PC-3 (cell line): ENCODE measurements around the gene RNF169.

Source experiments
- EZH2 ChIP-seq: fragments of 300-600 bp; sonication (generic); IDR thresholded peaks from one replicate; pipeline ENCODE4 v1.6.1; 2017; ENCODE audit warnings: antibody characterized with exemption, mild to moderate bottlenecking, low read length; ENCODE audit not compliant: unreplicated experiment
- EZH2phosphoT487 ChIP-seq: fragments of 300-600 bp; sonication (generic); IDR thresholded peaks from 2 replicates; pipeline ENCODE4 v1.6.1; 2018; ENCODE audit warnings: mild to moderate bottlenecking, antibody characterized with exemption, low read length, borderline replicate concordance
- TF ChIP-seq, protein P1 (sequence below): fragments of 300-600 bp; sonication (generic); conservative IDR thresholded peaks from 2 replicates; pipeline ENCODE4 v1.5.1; 2017; ENCODE audit warnings: antibody characterized with exemption, low read depth, mild to moderate bottlenecking, low read length

GRCh38 chr11:74784234-74784633 lies 35.6 kb downstream of the RNF169 start:
- TF ChIP-seq, protein P1, sequence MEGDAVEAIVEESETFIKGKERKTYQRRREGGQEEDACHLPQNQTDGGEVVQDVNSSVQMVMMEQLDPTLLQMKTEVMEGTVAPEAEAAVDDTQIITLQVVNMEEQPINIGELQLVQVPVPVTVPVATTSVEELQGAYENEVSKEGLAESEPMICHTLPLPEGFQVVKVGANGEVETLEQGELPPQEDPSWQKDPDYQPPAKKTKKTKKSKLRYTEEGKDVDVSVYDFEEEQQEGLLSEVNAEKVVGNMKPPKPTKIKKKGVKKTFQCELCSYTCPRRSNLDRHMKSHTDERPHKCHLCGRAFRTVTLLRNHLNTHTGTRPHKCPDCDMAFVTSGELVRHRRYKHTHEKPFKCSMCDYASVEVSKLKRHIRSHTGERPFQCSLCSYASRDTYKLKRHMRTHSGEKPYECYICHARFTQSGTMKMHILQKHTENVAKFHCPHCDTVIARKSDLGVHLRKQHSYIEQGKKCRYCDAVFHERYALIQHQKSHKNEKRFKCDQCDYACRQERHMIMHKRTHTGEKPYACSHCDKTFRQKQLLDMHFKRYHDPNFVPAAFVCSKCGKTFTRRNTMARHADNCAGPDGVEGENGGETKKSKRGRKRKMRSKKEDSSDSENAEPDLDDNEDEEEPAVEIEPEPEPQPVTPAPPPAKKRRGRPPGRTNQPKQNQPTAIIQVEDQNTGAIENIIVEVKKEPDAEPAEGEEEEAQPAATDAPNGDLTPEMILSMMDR = no peak
- no peak for TF ChIP-seq EZH2
- no peak for TF ChIP-seq EZH2phosphoT487
